OCI-LY7 (cell line): ENCODE data around the gene PTGDS.

Source experiments
- CTCF ChIP-seq: fragments of 200-600 bp; sonication (generic); conservative IDR thresholded peaks from 2 replicates; pipeline ENCODE4 v1.5.1; 2014; ENCODE audit warnings: mild to moderate bottlenecking, antibody characterized with exemption, low read length, moderate library complexity, mixed read lengths
- EZH2phosphoT487 ChIP-seq: fragments of 200-600 bp; sonication (generic); IDR thresholded peaks from 2 replicates; pipeline ENCODE4 v1.6.1; 2018; ENCODE audit warnings: low read depth, borderline replicate concordance, mild to moderate bottlenecking, mixed run types, antibody characterized with exemption, low read length, moderate library complexity, mixed read lengths

DNA sequence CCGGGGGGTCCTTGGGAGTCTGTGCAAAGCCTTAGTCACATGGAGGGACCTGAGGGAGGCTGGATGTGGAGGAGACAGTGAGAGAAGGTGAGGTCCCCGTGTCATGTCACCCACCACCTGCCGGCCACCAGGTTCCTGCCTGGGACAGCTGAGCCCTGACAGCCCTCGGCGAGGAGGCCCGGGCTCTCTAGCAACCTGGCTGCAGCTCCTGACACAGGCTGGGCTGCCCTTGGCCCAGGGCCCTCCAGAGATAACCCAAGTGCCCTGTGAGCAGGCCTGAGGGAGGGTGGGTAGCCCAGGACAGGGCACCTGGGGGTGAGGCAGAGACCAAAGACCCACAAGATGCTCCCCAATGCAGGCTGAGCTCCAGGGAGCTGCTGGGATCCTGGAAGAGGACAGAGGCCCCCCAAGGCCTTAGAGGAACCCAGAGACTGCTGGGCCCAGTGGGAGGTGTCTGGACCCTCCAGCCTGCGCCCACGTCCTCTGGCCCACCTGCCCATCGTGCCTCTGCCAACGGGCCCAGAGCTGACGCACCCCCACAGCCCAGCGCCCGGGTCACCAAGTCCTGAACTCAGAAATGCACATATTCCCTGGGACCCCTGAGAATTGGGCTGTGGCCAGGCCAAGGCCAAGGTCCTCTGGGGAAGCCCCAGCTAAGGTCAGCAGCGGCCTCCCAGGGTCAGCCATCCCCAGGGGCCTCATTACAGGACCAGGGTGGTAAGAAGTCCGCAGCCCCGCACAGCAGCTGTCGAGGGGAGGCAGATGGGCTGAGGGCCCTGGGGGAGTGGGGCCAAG is 8.8 kb upstream of the PTGDS start:
- TF ChIP-seq CTCF = no peak
- TF ChIP-seq EZH2phosphoT487 = no peak
